Measurements from ENCODE around the gene ARHGAP44.
"Not testable (repeated sequence)": the region's sequence is repeated elsewhere in the genome, so short reads cannot be mapped to it uniquely, and the experiment has no call there.

ARHGAP44 gene

DNA sequence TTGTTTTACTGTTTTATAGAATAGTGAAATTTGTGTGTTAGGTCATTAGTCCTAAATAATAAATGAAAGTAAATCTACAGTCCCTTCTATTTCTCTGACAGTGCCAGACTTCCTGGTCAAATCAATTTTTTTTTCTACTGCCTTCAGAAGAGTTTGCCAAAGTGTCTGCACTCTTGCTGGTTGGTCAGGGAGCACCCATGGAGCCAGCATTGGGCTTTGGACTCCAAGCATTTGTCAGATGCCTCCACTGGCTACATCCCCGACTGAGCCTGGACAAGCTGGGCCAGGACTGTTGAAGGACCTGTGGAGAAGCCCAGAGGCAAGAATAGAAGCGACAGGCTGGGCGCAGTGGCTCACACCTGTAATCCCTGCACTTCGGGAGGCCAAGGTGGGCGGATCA lies 174.9 kb downstream of the ARHGAP44 start:
- no peak for DNase-seq (ENCODE audit: low spot score)

GRCh38 chr17:12964840-12965239 lies 175.5 kb downstream of the ARHGAP44 start:
- no peak for DNase-seq (ENCODE audit: low spot score)

- DNase-seq (ENCODE audit: low spot score) = no peak
Observed at GRCh38 chr17:12965988-12966387, 176.7 kb downstream of the ARHGAP44 start.

GRCh38 chr17:12966413-12966812 lies 177.1 kb downstream of the ARHGAP44 start:
- no peak for DNase-seq (ENCODE audit: low spot score)

DNA sequence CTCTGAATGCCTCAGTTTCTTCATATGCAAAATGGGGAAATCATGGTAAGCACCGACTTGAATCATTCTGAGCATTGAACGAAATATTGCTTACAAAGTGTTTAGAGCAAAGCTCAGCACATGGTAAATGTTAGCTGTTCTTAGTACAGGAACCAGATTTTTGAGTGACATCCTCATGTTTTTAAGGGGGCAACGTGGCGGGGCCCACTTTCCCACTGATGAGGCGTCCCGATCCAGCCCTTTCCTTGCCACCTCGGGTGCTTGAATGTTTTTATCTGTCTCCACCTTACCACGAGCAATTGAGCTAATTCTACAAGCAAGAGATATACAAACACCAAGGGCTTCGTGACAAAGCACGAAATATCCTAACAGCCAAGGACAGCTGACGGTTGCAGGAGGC lies 178.7 kb downstream of the ARHGAP44 start:
- DNase-seq (ENCODE audit: low spot score) = no peak

DNA sequence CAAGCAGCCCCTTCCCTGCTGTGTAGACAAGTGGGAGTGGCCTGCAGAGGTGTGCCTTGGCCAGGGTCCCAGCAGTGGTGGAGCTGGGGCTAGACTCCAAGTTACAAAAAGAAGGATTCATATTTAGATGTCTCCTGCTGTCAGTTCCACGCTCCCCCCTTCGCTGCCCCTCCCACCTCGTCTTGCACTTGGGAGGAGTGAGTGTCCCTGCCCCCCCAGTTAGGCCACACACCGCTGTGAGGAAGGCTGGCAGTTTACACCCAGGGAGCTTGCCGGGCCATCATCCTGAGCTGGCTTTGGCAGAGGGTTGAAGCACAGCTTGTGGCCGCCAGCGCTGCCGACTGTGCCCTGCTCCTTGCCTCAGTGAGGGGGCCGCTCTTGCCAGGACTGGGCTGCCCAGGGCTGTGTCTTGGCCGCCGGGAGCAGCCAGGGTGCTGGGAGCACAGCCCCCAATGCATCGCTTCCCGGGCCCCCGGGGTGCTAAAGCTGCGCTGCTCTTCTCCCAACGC lies 184.3 kb downstream of the ARHGAP44 start:
- DNase-seq (ENCODE audit: low spot score) = no peak

- DNase-seq (ENCODE audit: low spot score) = no peak
Observed at GRCh38 chr17:12974005-12974531, 184.8 kb downstream of the ARHGAP44 start.

DNA sequence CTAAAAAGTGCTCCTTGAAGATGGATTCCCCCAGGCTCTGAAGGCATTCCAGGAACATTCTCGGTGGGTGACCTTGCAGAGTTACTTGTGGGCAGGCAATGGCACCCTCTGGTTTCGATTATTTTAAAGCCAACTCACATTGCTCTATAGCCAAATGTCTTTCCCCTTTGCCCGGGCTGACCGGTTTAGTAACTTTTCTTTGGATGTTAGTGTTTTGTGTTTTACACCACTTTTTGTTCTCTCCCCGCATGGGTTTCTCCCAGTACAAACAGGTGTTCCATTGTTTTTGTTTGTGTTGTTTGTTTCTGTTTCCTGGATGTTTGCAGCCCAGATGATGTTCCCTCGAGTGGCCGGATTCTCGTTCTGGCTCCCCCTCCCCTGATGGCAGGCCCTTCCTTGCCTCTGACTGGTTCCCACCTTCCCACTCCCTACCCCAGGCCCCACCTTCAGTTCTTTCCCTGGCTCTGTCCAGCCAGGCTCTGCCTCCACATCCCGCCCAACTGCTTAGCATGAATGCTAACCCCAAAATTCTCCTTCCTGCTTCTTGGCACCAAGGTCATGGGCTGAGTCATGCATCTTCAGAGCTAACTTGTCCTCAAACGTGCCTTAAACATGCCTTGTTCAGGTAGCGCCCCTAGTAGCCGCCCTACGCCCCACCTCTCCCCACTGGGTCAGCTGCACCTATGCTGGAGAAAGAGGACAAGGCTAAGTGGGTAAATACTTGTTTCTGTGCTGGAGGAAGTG lies 187.9 kb downstream of the ARHGAP44 start:
- no peak for DNase-seq (ENCODE audit: low spot score)

DNA sequence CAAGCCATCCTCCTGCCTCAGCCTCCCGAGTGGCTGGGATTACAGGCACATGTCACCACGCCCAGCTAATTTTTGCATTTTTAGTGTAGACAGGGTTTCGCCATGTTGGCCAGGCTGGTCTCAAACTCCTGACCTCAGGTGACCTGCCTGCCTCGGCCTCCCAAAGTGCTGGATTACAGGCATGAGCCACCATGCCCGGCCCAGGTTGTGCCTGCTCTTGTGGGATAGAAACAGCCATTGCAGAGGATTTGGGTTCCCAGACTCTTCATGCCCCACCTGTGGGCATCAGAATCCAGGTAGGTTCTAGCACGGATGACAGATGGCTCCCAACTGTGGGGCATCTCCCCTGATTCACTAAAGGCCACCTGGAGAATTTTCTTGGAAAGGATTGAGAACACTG lies 189.5 kb downstream of the ARHGAP44 start:
- DNase-seq (ENCODE audit: low spot score) = not testable (repeated sequence)

DNA sequence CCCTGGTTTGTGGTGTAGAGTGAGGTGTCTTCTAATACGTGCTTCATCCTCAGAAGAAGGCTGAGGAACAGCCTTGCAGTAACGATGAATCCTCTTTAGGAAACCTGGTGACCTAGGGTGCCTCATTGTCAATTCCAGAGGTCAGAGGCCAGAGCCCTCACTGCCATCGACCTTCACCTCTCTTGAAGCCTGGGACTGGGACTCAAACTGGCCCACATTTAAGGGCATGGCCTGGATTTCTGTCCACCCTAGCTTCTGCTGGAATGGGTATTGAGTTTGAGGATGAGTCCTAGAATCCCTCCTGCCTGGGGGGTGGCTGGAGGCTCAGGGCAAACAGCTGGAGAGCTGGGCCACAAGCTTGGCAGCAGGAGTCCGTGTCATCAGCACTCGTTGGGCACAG lies 189.9 kb downstream of the ARHGAP44 start:
- DNase-seq (ENCODE audit: low spot score) = no peak

DNA sequence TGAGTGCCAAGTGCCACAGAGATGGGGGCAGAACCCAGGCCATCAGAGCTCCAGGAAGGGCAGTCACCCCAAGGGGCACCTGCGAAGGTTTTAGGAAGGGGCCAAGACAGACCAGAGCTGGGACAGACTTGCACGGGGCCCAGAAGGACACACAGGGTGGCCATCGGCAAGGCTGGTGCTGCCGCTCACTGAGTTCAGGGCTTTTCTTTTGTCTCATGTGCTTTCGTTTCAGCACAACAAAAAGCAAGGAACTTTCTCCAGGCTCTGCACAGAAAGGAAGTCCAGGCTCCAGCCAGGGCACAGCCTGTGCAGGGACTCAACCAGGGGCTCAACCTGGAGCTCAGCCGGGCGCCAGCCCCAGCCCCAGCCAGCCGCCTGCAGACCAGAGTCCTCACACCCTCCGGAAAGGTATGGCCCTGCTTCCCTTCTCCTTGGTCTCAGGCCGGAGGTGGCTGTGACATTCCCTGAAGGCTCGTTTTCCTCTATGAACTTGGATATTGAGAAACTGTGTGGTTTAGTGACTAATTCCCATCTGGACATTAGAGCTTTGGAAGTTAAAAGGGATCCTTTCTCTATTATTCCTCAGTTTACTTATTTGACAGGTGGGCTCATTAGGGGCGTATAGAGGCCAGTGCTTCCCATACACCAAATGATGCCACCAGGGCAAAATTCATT lies 190.7 kb downstream of the ARHGAP44 start:
- no peak for DNase-seq (ENCODE audit: low spot score)

- no peak for DNase-seq (ENCODE audit: low spot score)
Observed at GRCh38 chr17:12982224-12982623, 192.9 kb downstream of the ARHGAP44 start.

DNA sequence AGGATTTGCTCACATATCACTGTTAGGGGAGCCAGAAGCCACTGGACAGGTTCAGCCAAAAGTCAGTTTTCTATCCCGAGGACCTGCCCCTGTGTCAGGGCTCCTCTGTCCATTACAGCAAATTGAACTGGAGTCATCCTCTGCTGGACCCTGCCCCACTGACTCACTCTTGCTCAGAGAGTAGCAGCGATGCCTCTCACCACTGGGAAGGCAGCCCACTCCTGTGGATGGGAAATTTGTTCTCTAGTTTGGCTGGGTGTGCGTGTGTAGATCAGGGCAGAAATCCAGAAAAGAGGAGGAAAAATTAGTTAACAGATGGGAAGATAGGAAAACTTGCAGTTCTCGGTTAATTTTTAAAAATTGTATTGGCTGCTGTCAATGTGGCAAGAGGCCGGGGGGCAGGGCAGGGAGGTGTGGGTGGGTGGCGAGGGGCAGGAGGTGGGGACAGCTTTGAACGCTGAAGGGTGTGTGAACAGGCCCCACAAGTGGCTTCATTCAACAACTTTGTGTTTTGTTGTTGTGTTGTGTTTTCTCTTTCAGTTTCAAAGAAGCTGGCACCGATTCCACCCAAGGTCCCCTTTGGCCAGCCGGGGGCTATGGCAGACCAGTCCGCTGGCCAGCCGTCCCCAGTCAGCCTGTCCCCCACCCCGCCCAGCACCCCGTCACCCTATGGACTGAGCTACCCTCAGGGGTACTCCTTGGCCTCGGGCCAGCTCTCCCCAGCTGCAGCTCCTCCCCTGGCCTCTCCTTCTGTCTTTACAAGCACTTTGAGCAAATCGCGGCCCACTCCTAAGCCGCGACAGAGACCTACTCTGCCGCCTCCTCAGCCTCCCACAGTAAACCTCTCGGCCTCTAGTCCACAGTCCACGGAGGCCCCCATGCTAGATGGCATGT lies 194.9 kb downstream of the ARHGAP44 start:
- no peak for DNase-seq (ENCODE audit: low spot score)

DNA sequence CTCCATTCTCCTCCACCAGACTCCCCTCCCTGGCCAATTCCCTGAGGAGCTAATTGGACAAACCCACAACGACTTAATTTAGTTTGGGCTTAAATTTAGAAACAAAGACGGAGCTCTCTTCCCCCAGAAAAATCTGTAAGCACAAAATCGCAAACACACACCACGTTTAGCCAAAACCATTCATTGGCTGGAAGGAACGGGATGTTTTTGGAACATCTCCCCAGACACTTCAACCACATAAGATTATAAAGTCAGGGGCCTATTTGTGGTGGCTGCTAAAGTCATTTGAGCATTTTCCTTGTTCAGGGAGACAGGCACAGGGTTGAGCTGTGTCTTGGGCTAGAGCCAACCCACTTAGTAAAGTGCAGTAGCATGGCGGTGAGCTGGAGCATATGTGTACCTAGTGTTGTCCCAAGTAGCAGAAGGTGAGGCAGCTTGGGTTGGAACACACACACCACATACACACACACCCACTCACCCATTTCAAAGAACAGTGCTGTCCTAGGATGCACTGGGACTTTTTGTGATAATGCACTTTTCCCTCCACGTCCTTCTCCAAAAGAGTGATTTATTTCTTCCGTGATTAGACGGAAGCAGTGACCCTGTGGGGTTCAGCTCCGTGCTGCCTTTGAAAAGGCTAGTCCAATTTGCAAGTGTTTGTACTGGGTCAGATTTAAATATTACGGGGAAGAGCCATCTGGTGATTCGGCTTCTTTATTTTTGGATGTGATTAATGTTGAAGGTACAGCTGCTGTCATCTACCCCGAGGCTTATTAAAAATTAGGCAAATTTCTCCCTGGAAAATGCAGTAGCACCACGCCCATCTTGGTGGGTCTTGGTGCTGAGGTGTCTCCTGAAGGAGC lies 196.4 kb downstream of the ARHGAP44 start:
- no peak for DNase-seq (ENCODE audit: low spot score)

DNA sequence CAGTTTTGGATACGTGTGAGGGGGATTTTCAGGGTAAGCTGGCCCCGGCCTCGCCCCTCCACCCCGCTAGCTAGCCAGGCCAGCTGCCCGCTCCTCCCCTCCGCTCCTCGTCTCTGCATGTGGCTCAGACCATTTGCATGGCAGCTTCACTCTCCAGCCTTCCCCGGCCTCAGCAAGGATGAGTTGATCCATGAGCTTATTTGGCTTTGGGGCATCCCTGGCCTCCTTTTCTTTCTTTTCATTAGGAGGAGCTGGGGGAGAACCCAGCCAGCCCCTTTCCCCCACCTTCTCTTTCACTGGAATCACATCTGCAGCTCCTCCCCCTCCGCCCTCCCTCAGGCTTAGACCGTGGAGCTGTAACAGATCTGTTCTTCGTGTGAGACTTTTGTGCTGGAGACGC lies 197.8 kb downstream of the ARHGAP44 start:
- no peak for DNase-seq (ENCODE audit: low spot score)

DNA sequence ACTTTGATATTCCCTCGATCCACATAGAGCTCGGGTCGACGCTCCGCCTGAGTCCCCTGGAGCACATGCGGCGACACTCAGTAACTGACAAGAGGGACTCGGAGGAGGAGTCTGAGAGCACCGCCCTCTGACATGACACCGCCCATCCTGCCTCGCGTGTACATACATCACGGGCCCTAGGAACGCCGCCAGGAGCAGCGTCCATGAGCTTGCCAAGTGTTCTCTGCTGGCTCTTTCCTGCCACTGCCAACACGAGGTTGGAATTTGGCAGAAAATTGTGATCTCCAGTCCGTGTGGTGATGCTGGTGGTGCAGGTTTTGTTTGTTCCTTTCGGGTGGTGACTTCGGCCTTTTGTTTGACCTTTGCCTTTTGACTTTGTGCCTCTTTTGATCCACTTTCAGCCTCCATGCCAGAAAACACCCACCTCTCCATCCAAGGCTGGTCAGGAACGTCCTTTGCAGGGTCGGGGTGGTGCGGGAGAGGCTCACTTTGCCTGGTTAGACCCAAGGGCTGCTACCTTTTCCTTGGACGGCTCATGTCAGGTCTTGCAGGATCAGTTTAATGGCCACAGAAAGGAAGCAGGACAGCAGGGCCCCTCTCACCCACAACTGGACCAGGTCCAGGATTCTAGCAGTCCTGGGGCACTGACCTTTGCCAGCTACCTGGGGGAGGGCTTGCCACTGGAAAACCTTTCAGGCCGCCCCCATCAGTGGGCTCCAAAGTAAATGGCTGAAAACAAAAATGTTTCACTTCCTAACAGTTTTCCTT lies 200.9 kb downstream of the ARHGAP44 start:
- DNase-seq (ENCODE audit: low spot score) = no peak

DNA sequence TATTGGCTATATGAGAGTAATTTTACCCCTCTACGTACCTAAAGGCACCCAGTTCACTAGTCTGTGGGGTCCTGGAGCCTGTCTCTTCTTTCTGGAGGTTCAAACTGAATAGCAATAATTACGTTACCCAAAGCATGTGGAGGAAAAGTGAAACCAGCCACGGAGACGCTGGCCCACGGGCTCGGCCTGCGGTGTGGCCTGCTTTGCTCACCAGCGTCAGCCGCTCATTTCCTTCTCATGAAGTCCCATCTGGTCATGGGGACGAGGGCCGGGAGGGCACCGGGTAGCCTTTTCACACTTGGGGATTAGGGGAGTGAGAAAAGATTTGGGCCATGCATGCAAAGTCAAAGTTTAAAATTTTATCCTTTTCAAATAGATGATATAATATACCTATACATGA lies 201.6 kb downstream of the ARHGAP44 start:
- no peak for DNase-seq (ENCODE audit: low spot score)

- no peak for DNase-seq (ENCODE audit: low spot score)
Observed at GRCh38 chr17:12992676-12993075, 203.4 kb downstream of the ARHGAP44 start.

GRCh38 chr17:12993631-12994030 lies 204.3 kb downstream of the ARHGAP44 start:
- no peak for DNase-seq (ENCODE audit: low spot score)

DNA sequence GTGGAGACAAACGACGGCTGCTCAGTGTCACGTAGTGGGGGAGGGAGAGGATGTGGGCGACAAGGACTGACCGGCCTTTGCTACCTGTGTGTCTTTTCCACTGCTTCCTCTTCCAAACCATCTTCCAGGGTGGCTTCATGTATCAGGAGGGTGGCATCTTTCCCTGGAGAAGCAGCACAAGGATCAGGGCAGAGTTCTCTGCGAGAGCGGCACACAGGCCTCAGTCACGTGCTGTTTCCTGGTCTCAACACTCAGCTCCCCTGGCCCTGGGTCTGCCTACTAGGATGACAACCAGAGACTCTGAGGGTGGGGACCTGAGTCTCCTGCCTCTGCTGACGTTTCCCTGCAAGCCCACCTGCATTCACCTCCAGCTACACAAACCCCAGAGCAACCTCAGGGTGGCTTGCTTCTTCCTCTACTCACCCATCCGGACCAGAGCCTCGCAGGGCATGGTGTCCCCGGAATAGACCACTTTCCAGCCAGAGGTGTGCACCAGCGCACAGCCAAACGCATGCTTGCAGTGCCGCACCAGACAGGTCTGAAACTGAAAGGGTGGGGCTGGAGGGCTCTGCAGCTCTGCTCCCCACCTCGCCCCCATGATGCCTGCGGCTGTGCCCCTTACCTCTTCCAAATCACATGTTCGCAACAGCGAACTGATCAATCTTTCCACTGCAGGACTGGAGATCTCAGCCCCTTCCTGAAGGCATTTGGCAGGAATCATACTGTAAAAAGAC lies 205.2 kb downstream of the ARHGAP44 start:
- no peak for DNase-seq (ENCODE audit: low spot score)

Measured in kidney capillary endothelial cell (primary cell).